Natural killer cell (primary cell): ENCODE results near the gene SPRING1. TPM values are rescaled to one million over a fixed set of nuclear protein-coding genes. Genes with fewer than 3 reads are reported as not detected.

Experiments
- ATAC-seq, 3 donors: fragments of 150-1000 bp in 2 of 3; fragments of 200-7000 bp in 1 of 3; cut with Tn5 transposase; 1 replicate in 1 of 3; 2 replicates in 2 of 3; pipeline ENCODE4 v1.10.0; 2021; ENCODE audit warnings: mild to moderate bottlenecking in 2 of 3, moderate library complexity in 2 of 3
- DNase-seq, 2 donors: peaks; one replicate each; pipeline versions ENCODE4 v3.0.0 to v3.0.0-alpha.2; 2013 to 2021; ENCODE audit warnings: mixed read lengths in 1 of 2
- H3K27ac ChIP-seq: one replicate; pipeline ENCODE4 v1.5.1; 2013; ENCODE audit warnings: mild to moderate bottlenecking, low read length
- H3K27me3 ChIP-seq: one replicate; pipeline ENCODE4 v1.6.1; 2013; ENCODE audit warnings: low read length; ENCODE audit not compliant: control insufficient read depth, insufficient read depth
- H3K36me3 ChIP-seq: one replicate; pipeline ENCODE4 v1.6.1; 2013; ENCODE audit warnings: low read length; ENCODE audit not compliant: control insufficient read depth, insufficient read depth
- H3K4me1 ChIP-seq: one replicate; pipeline ENCODE4 v1.6.1; 2013; ENCODE audit warnings: low read length; ENCODE audit not compliant: control insufficient read depth, insufficient read depth
- H3K4me3 ChIP-seq: one replicate; pipeline ENCODE4 v1.5.1; 2013; ENCODE audit warnings: low read length
- H3K9me3 ChIP-seq: one replicate; pipeline ENCODE4 v1.6.1; 2013; ENCODE audit warnings: low read length; ENCODE audit not compliant: control insufficient read depth, insufficient read depth
- H3K27ac Mint-ChIP-seq, 2 donors: one replicate each; pipeline ENCODE4 v1.8.0; 2022; ENCODE audit warnings: mild to moderate bottlenecking in 2 of 2, mixed read lengths in 2 of 2, moderate library complexity in 1 of 2
- H3K27me3 Mint-ChIP-seq, 2 donors: one replicate each; pipeline ENCODE4 v1.8.0; 2022; ENCODE audit warnings: low read depth in 2 of 2, mixed read lengths in 2 of 2
- H3K36me3 Mint-ChIP-seq: one replicate; pipeline ENCODE4 v1.8.0; 2022; ENCODE audit warnings: mixed read lengths
- H3K4me1 Mint-ChIP-seq, 2 donors: one replicate each; pipeline ENCODE4 v1.8.0; 2022; ENCODE audit warnings: mixed read lengths in 2 of 2
- H3K4me3 Mint-ChIP-seq: one replicate; pipeline ENCODE4 v1.8.0; 2022; ENCODE audit warnings: mild to moderate bottlenecking, moderate library complexity, mixed read lengths
- H3K9me3 Mint-ChIP-seq, 2 donors: one replicate each; pipeline ENCODE4 v1.8.0; 2022; ENCODE audit warnings: mixed read lengths in 2 of 2
- WGBS: methylation state at CpG from one replicate; pipeline ENCODE4 v1.1.7; 2013; ENCODE audit warnings: missing lambda C conversion rate; ENCODE audit not compliant: insufficient coverage; 5-methylcytosine and 5-hydroxymethylcytosine counted together
- intact Hi-C: fragments of 100-400 bp; cut with micrococcal nuclease; formaldehyde crosslinking; loops from one replicate; pipeline ENCODE4 v1.14.2; 2022
- total RNA-seq, 4 donors: library from RNA; stranded (reverse); fragments of 120-200 nt in 1 of 4; gene quantifications; one replicate each; pipeline versions ENCODE4 v1.2.3 to v1.2.4, GENCODE V29; 2013 to 2022
- TF ChIP-seq, protein P1 (sequence below): fragments of 200-600 bp; IDR thresholded peaks from one replicate; pipeline ENCODE4 v1.8.0; 2022; ENCODE audit warnings: antibody characterized with exemption

SPRING1 gene
- total RNA-seq, 3 donors from 2014 or later (not counting 1 experiment from before 2014, with no cell fraction given): 24.4 to 37.2 (median 30.4) TPM

DNA sequence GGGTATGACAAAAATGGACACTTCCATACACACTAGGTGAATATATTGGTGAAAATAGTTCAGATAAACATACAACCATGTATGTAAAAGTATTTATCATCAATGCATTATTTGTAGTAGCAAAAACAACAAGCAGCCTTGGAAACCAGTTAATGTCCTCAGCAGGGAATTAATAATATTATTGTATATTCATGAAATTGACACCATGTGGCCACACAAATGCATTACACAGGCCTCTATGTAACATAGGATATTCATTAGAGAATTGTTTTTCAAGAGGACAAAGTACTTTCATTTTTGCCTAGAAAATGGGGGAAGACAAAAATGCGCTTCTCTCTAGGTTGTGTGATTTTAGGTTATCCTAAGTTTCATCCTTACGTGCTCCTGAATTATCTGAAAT lies 24.3 kb downstream of the SPRING1 start:
- Histone ChIP-seq H3K9me3 (no peaks in the 10 kb centered on the region), H3K27me3 (no peaks in the 10 kb centered on the region), H3K4me1 (peaks cover 9% of the 10 kb centered on the region), H3K36me3 (peaks cover 25% of the 10 kb centered on the region), H3K27ac (no peak overlapping the region), H3K4me3 (no peak overlapping the region)
- 100% methylated on average over 2 of the region's 2 CpGs for WGBS
- peaks cover 8 to 12% of the 10 kb centered on the region in 2 donors for H3K4me1 Mint-ChIP-seq
- H3K27me3 Mint-ChIP-seq: peaks cover 5 to 10% of the 10 kb centered on the region in 2 donors
- no peak overlapping the region for H3K27ac Mint-ChIP-seq
- DNase-seq (no peak), ATAC-seq (no peak)
- peaks cover 8% of the 10 kb centered on the region for H3K36me3 Mint-ChIP-seq
- intact Hi-C loops: no loop called here
- no peak overlapping the region for H3K4me3 Mint-ChIP-seq
- TF ChIP-seq, protein P1, sequence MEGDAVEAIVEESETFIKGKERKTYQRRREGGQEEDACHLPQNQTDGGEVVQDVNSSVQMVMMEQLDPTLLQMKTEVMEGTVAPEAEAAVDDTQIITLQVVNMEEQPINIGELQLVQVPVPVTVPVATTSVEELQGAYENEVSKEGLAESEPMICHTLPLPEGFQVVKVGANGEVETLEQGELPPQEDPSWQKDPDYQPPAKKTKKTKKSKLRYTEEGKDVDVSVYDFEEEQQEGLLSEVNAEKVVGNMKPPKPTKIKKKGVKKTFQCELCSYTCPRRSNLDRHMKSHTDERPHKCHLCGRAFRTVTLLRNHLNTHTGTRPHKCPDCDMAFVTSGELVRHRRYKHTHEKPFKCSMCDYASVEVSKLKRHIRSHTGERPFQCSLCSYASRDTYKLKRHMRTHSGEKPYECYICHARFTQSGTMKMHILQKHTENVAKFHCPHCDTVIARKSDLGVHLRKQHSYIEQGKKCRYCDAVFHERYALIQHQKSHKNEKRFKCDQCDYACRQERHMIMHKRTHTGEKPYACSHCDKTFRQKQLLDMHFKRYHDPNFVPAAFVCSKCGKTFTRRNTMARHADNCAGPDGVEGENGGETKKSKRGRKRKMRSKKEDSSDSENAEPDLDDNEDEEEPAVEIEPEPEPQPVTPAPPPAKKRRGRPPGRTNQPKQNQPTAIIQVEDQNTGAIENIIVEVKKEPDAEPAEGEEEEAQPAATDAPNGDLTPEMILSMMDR: no peak
- H3K9me3 Mint-ChIP-seq: no peaks in the 10 kb centered on the region

DNA sequence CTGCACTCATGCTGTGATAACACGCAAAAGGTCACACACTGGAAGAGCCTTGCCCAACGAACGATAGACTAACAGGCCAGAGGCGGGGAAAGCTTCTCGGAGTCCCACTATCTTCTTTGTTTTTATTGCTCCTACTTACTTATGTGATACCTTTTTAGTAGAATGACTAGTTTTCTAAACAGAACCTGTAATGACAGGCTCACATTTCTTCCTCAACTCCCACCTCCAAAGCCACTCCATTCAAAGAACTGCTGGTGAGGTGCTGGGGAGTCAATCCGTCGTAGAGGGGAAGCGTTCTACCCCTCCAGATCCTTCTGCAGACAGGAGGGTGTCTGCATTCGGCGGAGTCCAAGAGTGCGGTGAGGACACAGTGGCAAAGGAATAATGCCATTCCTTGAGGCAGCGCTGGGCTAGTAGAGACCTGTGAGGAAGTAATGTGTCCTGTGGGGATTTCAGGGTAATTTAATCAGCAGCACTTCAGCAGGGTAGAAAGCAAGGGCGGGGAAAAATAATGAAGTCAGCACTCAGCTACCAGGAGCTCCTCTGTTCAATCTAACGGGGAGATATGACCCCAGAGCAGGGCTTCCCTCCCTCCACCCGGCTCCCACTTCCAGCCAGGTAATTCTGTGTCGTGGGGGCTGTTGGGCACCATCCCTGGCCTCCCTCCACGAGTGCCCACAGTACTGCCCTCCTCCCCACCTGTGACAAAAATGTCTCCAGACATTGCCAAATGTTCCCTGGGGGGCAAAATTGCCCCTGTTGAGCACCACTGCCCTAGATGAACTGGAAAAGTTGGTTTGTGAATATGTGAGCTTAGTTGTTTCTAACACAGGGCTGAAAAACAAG lies 25.2 kb downstream of the SPRING1 start:
- WGBS: 95% methylated on average over 15 of the region's 17 CpGs
- ATAC-seq: no peak
- H3K9me3 Mint-ChIP-seq: no peaks in the 10 kb centered on the region
- H3K4me3 Mint-ChIP-seq: no peak overlapping the region
- H3K27me3 ChIP-seq: no peaks in the 10 kb centered on the region
- H3K27ac ChIP-seq: no peak overlapping the region
- no peak overlapping the region for H3K4me3 ChIP-seq
- H3K36me3 ChIP-seq: peaks cover 18% of the 10 kb centered on the region
- H3K4me1 ChIP-seq: peaks cover 12% of the 10 kb centered on the region
- peaks cover 10 to 15% of the 10 kb centered on the region in 2 donors for H3K4me1 Mint-ChIP-seq
- DNase-seq: no peak
- peaks cover 8% of the 10 kb centered on the region for H3K36me3 Mint-ChIP-seq
- no peaks in the 10 kb centered on the region for H3K9me3 ChIP-seq
- peak overlapping the region in 1 of 2 donors; percentile 45 for H3K27ac Mint-ChIP-seq
- TF ChIP-seq, protein P1: no peak
- H3K27me3 Mint-ChIP-seq: peaks cover 7 to 13% of the 10 kb centered on the region in 2 donors
- intact Hi-C loops: no loop called here

DNA sequence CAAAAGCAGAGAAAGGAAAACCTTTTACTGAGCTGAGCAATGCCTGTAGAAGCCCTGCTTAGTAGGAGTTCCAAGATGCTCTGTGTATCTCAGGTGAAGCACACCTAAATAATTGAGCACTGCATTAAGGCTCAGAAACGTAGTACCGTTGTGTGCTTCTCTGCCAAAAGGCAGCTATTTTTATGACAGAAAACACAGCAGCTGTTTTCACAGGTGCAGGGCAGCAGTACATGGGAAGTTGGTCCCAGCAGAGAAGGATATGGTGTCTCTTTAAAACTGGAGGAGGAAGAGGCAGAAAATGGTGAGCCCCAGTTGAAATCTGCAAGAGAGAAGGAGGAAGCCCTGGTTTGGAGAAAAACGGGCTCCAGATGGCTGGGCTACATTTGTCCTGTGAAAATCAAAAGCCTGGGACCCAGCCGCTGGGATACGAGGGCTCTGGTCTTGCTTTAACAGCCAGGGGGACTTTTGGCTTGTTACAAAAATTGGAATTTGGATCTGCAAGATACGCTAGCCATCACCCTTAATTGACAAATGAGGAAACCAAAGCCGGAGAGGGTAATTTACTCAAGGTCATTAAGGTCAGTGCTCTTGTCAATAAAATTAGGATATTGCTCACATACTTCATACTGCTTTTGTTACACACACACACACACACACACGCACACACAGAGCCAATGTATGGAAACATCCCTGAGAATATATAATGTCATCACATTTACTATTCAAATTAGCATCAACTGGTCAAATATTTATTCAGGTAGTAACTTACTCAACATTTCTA lies 27.3 kb downstream of the SPRING1 start:
- no peaks in the 10 kb centered on the region for H3K27me3 ChIP-seq
- intact Hi-C loops: no loop called here
- Mint-ChIP-seq H3K9me3 (no peaks in the 10 kb centered on the region), H3K36me3 (no peaks in the 10 kb centered on the region), H3K4me1 (peaks cover 10 to 15% of the 10 kb centered on the region in 2 donors), H3K4me3 (no peak overlapping the region), H3K27me3 (peaks cover 7 to 18% of the 10 kb centered on the region in 2 donors), H3K27ac (peak overlapping the region in 1 of 2 donors; percentile 21)
- no peak overlapping the region for H3K27ac ChIP-seq
- 53% methylated on average over 8 of the region's 8 CpGs for WGBS
- DNase-seq (no peak), ATAC-seq (no peak)
- H3K36me3 ChIP-seq: peaks cover 3% of the 10 kb centered on the region
- no peak overlapping the region for H3K4me3 ChIP-seq
- H3K4me1 ChIP-seq: peaks cover 12% of the 10 kb centered on the region
- TF ChIP-seq, protein P1: no peak
- no peaks in the 10 kb centered on the region for H3K9me3 ChIP-seq
